Ishikawa (cell line): ENCODE results near the gene SIT1.
A peak's percentile ranks its signal among the peaks of the same experiment; 100 is the strongest.

Source experiments
- CEBPB ChIP-seq: IDR thresholded peaks from 2 replicates; pipeline ENCODE4 v1.6.1; 2012
- CREB1 ChIP-seq: IDR thresholded peaks from 2 replicates; pipeline ENCODE4 v1.6.1; 2012; ENCODE audit warnings: low read depth
- EGR1 ChIP-seq: IDR thresholded peaks from 2 replicates; pipeline ENCODE4 v1.6.1; 2012
- EP300 ChIP-seq: IDR thresholded peaks from 2 replicates; pipeline ENCODE4 v1.6.1; 2012; ENCODE audit warnings: borderline replicate concordance
- FOXM1 ChIP-seq: IDR thresholded peaks from 2 replicates; pipeline ENCODE4 v1.6.1; 2012; ENCODE audit warnings: low read depth, borderline replicate concordance
- MAX ChIP-seq: IDR thresholded peaks from 2 replicates; pipeline ENCODE4 v1.6.1; 2012
- RAD21 ChIP-seq: IDR thresholded peaks from 2 replicates; pipeline ENCODE4 v1.6.1; 2012; ENCODE audit warnings: low read depth
- REST ChIP-seq: IDR thresholded peaks from 2 replicates; pipeline ENCODE4 v1.6.1; 2012; ENCODE audit warnings: low read depth, mild to moderate bottlenecking
- TAF1 ChIP-seq: IDR thresholded peaks from 2 replicates; pipeline ENCODE4 v1.6.1; 2012; ENCODE audit warnings: low read depth, mild to moderate bottlenecking
- TCF12 ChIP-seq: IDR thresholded peaks from 2 replicates; pipeline ENCODE4 v1.6.1; 2012; ENCODE audit warnings: low read depth
- TEAD4 ChIP-seq: IDR thresholded peaks from 2 replicates; pipeline ENCODE4 v1.6.1; 2012
- YY1 ChIP-seq: IDR thresholded peaks from 2 replicates; pipeline ENCODE4 v1.6.1; 2012; ENCODE audit warnings: low read depth
- ZBTB7A ChIP-seq: IDR thresholded peaks from 2 replicates; pipeline ENCODE4 v1.6.1; 2012; ENCODE audit warnings: low read depth
- TF ChIP-seq, protein P1 (sequence below): IDR thresholded peaks from 2 replicates; pipeline ENCODE4 v1.6.1; 2012

The SIT1 gene

GRCh38 chr9:35664531-35665470 lies 14.1 kb upstream of the SIT1 start, which contains the start of gene ARHGEF39:
Gene ARHGEF39, minus strand, starts transcription at chr9:35665195. Its CDS starts 26 bp downstream, at chr9:35665169.
- TF ChIP-seq RAD21 (peak; percentile 41; the same call in 1 of the 2 replicates), EGR1 (no peak), MAX (peak; percentile 85), ZBTB7A (peak; percentile 96), YY1 (peak; percentile 56; the same call in 1 of the 2 replicates), FOXM1 (peak; percentile 78), TEAD4 (no peak; the same call in 1 of the 2 replicates), REST (no peak), TCF12 (peak; percentile 49; the same call in 1 of the 2 replicates), CREB1 (no peak), TAF1 (peak; percentile 80), EP300 (peak; percentile 52; the same call in 1 of the 2 replicates)
- TF ChIP-seq, protein P1, sequence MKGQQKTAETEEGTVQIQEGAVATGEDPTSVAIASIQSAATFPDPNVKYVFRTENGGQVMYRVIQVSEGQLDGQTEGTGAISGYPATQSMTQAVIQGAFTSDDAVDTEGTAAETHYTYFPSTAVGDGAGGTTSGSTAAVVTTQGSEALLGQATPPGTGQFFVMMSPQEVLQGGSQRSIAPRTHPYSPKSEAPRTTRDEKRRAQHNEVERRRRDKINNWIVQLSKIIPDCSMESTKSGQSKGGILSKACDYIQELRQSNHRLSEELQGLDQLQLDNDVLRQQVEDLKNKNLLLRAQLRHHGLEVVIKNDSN, result no peak

DNA sequence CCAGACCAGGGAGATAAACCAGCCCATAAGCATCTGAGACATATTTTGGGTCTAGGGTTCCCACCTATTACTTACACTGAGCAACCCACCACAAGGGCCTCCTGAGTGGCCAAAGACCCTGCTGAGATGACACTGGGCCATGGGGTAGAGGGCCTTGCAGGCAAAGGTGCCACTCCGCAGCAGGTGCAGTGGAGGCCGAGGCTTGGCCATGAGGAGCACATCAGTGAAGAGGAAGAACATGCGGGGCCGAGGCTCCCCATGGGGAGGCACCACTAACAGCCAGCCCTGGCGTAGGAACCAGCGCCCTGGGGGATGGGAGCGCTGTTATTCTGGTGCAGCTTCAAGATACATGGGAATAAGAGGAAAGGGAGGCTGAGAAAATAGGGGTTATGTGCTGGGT lies 11.7 kb upstream of the SIT1 start:
- TF ChIP-seq TAF1 (no peak), TEAD4 (no peak), ZBTB7A (no peak), REST (no peak), EP300 (no peak), CEBPB (no peak), MAX (no peak), CREB1 (no peak), YY1 (no peak)
- TF ChIP-seq, protein P1, result no peak

DNA sequence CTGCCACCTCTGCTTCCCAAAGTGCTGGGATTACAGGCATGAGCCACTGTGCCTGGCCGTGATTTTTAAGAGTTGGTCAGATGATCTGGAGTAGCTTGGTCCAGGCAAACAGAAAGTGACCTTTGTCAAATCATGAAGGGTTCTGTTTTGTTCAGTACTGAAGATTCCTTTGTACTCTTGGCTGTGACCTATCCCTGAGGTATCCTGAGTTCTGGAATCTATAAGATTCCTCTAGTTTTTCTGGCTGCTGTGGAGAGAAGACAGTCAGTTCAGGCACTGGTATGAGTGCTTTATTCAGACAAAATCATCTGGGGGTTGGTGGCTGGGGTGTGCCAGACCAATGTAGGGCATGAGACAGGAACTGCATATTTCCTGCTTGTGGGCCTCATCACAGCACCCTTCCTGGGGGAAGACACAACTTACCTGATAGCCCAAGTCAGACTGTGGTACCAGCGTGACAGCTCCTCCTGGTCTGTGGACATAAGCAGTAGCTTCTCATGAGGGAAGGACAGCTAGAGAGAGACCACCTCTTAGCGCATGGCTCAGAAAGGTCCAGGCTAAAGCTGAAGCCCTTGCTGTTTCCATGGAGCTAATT lies 11.1 kb upstream of the SIT1 start:
- no peak for TF ChIP-seq TCF12

- TF ChIP-seq REST (no peak), RAD21 (peak; percentile 44)
These were observed 10.3 kb upstream of the SIT1 start for GRCh38 chr9:35660966-35661415.
